NCI-H226 (cell line): Measurements from ENCODE around the gene TBL1XR1.
"Not testable (repeated sequence)": the region's sequence is repeated elsewhere in the genome, so short reads cannot be mapped to it uniquely, and the experiment has no call there.

Experiments
- DNase-seq: peaks from one replicate; pipeline ENCODE4 v3.0.0-alpha.2; 2015

Gene TBL1XR1

GRCh38 chr3:177179281-177180067 lies 17.8 kb downstream of the TBL1XR1 start:
- DNase-seq: no peak

GRCh38 chr3:177177749-177178221 lies 19.5 kb downstream of the TBL1XR1 start:
- DNase-seq: no peak

- DNase-seq: no peak
Measured at GRCh38 chr3:177174607-177175170, 22.6 kb downstream of the TBL1XR1 start.

- no peak for DNase-seq
Measured at GRCh38 chr3:177169936-177170722, 27.2 kb downstream of the TBL1XR1 start.

GRCh38 chr3:177168431-177168830 lies 28.9 kb downstream of the TBL1XR1 start:
- DNase-seq: no peak

- DNase-seq: no peak
Measured at GRCh38 chr3:177162742-177163141, 34.5 kb downstream of the TBL1XR1 start.

- DNase-seq: not testable (repeated sequence)
Measured at GRCh38 chr3:177161603-177162002, 35.7 kb downstream of the TBL1XR1 start.

- no peak for DNase-seq
Measured at GRCh38 chr3:177158461-177158860, 38.8 kb downstream of the TBL1XR1 start.

- DNase-seq: no peak
Measured at GRCh38 chr3:177157492-177157891, 39.8 kb downstream of the TBL1XR1 start.

GRCh38 chr3:177154733-177155132 lies 42.5 kb downstream of the TBL1XR1 start:
- DNase-seq: no peak

- DNase-seq: peak; percentile 79
Measured at GRCh38 chr3:177150970-177151627, 46.2 kb downstream of the TBL1XR1 start.

GRCh38 chr3:177150218-177150916 lies 46.9 kb downstream of the TBL1XR1 start:
- DNase-seq: no peak

GRCh38 chr3:177149106-177149505 lies 48.2 kb downstream of the TBL1XR1 start:
- DNase-seq: no peak

GRCh38 chr3:177147790-177148189 lies 49.5 kb downstream of the TBL1XR1 start:
- no peak for DNase-seq

GRCh38 chr3:177146646-177147045 lies 50.6 kb downstream of the TBL1XR1 start:
- no peak for DNase-seq

- no peak for DNase-seq
Measured at GRCh38 chr3:177145954-177146353, 51.3 kb downstream of the TBL1XR1 start.

- DNase-seq: no peak
Measured at GRCh38 chr3:177145381-177145780, 51.9 kb downstream of the TBL1XR1 start.

- no peak for DNase-seq
Measured at GRCh38 chr3:177144922-177145321, 52.4 kb downstream of the TBL1XR1 start.

GRCh38 chr3:177141899-177142646 lies 55.2 kb downstream of the TBL1XR1 start:
- no peak for DNase-seq

GRCh38 chr3:177141471-177141870 lies 55.8 kb downstream of the TBL1XR1 start:
- no peak for DNase-seq

GRCh38 chr3:177139220-177139619 lies 58.1 kb downstream of the TBL1XR1 start:
- not testable (repeated sequence) for DNase-seq
